Chondrocyte (in vitro differentiated cells): Measurements from ENCODE around the gene AFF1. TPM values are rescaled to one million over a fixed set of nuclear protein-coding genes. Genes with fewer than 3 reads are reported as not detected.
A peak's percentile ranks its signal among the peaks of the same experiment; 100 is the strongest.

Source experiments
- DNase-seq: peaks from one replicate; pipeline ENCODE4 v3.0.0; 2021; ENCODE audit warnings: mixed read lengths, low spot score
- H3K27ac Mint-ChIP-seq: one replicate; pipeline ENCODE4 v1.8.0; 2021; ENCODE audit warnings: mild to moderate bottlenecking, moderate library complexity, mixed read lengths; ENCODE audit not compliant: unreplicated experiment
- H3K27me3 Mint-ChIP-seq: 2 replicates; pipeline ENCODE4 v1.8.0; 2021; ENCODE audit warnings: low read depth, mixed read lengths
- H3K36me3 Mint-ChIP-seq: 2 replicates; pipeline ENCODE4 v1.8.0; 2021; ENCODE audit warnings: low read depth, mixed read lengths
- H3K4me1 Mint-ChIP-seq: 2 replicates; pipeline ENCODE4 v1.8.0; 2021; ENCODE audit warnings: low read depth, mild to moderate bottlenecking, mixed read lengths
- H3K4me3 Mint-ChIP-seq: one replicate; pipeline ENCODE4 v1.8.0; 2021; ENCODE audit warnings: mild to moderate bottlenecking, moderate library complexity, mixed read lengths; ENCODE audit not compliant: unreplicated experiment
- H3K9me3 Mint-ChIP-seq: 2 replicates; pipeline ENCODE4 v1.8.0; 2021; ENCODE audit warnings: low read depth, mixed read lengths
- CTCF ChIP-seq: fragments of 200-600 bp; sonication (generic); IDR thresholded peaks from 2 replicates; pipeline ENCODE4 v1.5.0; 2021; ENCODE audit warnings: antibody characterized with exemption, mild to moderate bottlenecking, moderate library complexity
- total RNA-seq: library from RNA; stranded (reverse); gene quantifications from 3 replicates; pipeline ENCODE4 v1.2.1, GENCODE V29; 2021

The AFF1 gene
- total RNA-seq, 1 donor from 2014 or later: 25.9 TPM

GRCh38 chr4:87100168-87100567, 165.4 kb downstream of the AFF1 start:
- H3K36me3 Mint-ChIP-seq: peaks cover 3% of the 10 kb centered on the region
- H3K4me3 Mint-ChIP-seq: no peak overlapping the region
- no peak for DNase-seq
- H3K9me3 Mint-ChIP-seq: no peaks in the 10 kb centered on the region
- no peak overlapping the region for H3K27ac Mint-ChIP-seq
- no peak for TF ChIP-seq CTCF
- no peaks in the 10 kb centered on the region for H3K27me3 Mint-ChIP-seq
- peaks cover 37% of the 10 kb centered on the region for H3K4me1 Mint-ChIP-seq

- Mint-ChIP-seq H3K4me3 (no peak overlapping the region), H3K4me1 (peaks cover 38% of the 10 kb centered on the region), H3K36me3 (peaks cover 3% of the 10 kb centered on the region), H3K27ac (no peak overlapping the region), H3K9me3 (no peaks in the 10 kb centered on the region), H3K27me3 (no peaks in the 10 kb centered on the region)
- TF ChIP-seq CTCF: no peak
- DNase-seq: no peak
These were observed 166.9 kb downstream of the AFF1 start for GRCh38 chr4:87101543-87102199.

- H3K36me3 Mint-ChIP-seq: peaks cover 5% of the 10 kb centered on the region
These were observed 168.3 kb downstream of the AFF1 start for GRCh38 chr4:87103086-87103485.

GRCh38 chr4:87103691-87104187, 168.9 kb downstream of the AFF1 start:
- no peaks in the 10 kb centered on the region for H3K27me3 Mint-ChIP-seq
- DNase-seq: no peak
- no peak overlapping the region for H3K4me3 Mint-ChIP-seq
- H3K36me3 Mint-ChIP-seq: peaks cover 5% of the 10 kb centered on the region
- no peaks in the 10 kb centered on the region for H3K9me3 Mint-ChIP-seq
- peaks cover 49% of the 10 kb centered on the region for H3K4me1 Mint-ChIP-seq
- no peak for TF ChIP-seq CTCF
- H3K27ac Mint-ChIP-seq: peak overlapping the region; percentile 70

More at GRCh38 chr4:87103086-87103485, 168.3 kb downstream of the AFF1 start:
- Mint-ChIP-seq H3K9me3 (no peaks in the 10 kb centered on the region), H3K27ac (peak overlapping the region; percentile 70), H3K4me1 (peaks cover 49% of the 10 kb centered on the region), H3K27me3 (no peaks in the 10 kb centered on the region), H3K4me3 (no peak overlapping the region)
- no peak for DNase-seq
- no peak for TF ChIP-seq CTCF

- DNase-seq: no peak
- Mint-ChIP-seq H3K4me3 (no peak overlapping the region), H3K27ac (no peak overlapping the region), H3K36me3 (peaks cover 4% of the 10 kb centered on the region), H3K9me3 (no peaks in the 10 kb centered on the region), H3K4me1 (peaks cover 57% of the 10 kb centered on the region), H3K27me3 (no peaks in the 10 kb centered on the region)
- no peak for TF ChIP-seq CTCF
These were observed 170.5 kb downstream of the AFF1 start for GRCh38 chr4:87105101-87105845.
